ENCODE results near the gene NCK1. TPM values are rescaled to one million over a fixed set of nuclear protein-coding genes. Genes with fewer than 3 reads are reported as not detected.

NCK1 gene
- total and polyA plus RNA-seq, 2 donors (not counting 1 experiment from before 2014, with no cell fraction given), result 59.5 to 62.7 TPM

DNA sequence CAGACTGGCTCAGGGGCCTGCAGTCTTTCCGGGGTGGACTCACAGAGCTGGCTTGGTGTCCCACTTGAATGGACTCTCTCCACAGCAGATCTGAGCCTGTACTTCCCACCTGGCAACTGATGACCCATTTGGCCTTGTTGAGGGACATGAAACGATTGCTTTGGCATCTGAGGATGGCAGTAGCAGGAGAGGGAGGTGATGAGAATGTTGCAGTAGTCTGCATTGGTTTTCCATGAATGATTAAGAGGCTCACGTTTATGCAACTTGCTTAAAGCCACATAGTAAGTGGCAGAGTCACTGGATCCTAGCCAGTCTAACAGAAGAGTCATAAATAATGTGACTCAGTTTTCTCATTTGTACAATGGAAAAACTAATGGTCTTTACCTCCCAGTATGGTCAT lies 117.7 kb downstream of the NCK1 start:
- no peaks in the 10 kb centered on the region for H3K36me3 ChIP-seq (ENCODE audit: control insufficient read depth, insufficient read depth, low read length)
- H4K20me1 ChIP-seq (ENCODE audit: control insufficient read depth, extremely low read depth, insufficient read depth, low read length), result no peaks in the 10 kb centered on the region
- no peak overlapping the region for H3K4me2 ChIP-seq (ENCODE audit: extremely low read depth, insufficient read depth, low read length)
- TF ChIP-seq, protein P1, sequence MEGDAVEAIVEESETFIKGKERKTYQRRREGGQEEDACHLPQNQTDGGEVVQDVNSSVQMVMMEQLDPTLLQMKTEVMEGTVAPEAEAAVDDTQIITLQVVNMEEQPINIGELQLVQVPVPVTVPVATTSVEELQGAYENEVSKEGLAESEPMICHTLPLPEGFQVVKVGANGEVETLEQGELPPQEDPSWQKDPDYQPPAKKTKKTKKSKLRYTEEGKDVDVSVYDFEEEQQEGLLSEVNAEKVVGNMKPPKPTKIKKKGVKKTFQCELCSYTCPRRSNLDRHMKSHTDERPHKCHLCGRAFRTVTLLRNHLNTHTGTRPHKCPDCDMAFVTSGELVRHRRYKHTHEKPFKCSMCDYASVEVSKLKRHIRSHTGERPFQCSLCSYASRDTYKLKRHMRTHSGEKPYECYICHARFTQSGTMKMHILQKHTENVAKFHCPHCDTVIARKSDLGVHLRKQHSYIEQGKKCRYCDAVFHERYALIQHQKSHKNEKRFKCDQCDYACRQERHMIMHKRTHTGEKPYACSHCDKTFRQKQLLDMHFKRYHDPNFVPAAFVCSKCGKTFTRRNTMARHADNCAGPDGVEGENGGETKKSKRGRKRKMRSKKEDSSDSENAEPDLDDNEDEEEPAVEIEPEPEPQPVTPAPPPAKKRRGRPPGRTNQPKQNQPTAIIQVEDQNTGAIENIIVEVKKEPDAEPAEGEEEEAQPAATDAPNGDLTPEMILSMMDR (conservative IDR thresholded peaks at IDR 0.05 in 1 of 2, IDR thresholded peaks at IDR 0.05 in 1 of 2; ENCODE audit: low read depth in 1 of 2, low read length in 2 of 2), result no peak
- no peak for TF ChIP-seq EZH2 (IDR thresholded peaks at IDR 0.05; ENCODE audit: low read length, missing control alignments)
- no peak overlapping the region for H2AFZ ChIP-seq (ENCODE audit: low read length)
- DNase-seq (ENCODE audit: low read depth in 2 of 2), result peak; percentile 30 to 55
- H3K4me1 ChIP-seq (ENCODE audit: control insufficient read depth, extremely low read depth, insufficient read depth, low read length), result no peaks in the 10 kb centered on the region
- no peaks in the 10 kb centered on the region for H3K79me2 ChIP-seq (ENCODE audit: control insufficient read depth, insufficient read depth, low read length)
- no peaks in the 10 kb centered on the region for H3K9me3 ChIP-seq (ENCODE audit: control insufficient read depth, insufficient read depth, low read depth, low read length)
- no peak overlapping the region for H3K4me3 ChIP-seq (replicated peaks in 1 of 4; ENCODE audit: control extremely low read depth in 1 of 4, insufficient read depth in 1 of 4, low read depth in 3 of 4, low read length in 4 of 4)
- H3K27me3 ChIP-seq (ENCODE audit: control insufficient read depth, insufficient read depth, low read length), result no peaks in the 10 kb centered on the region
- no peak overlapping the region for H3K27ac ChIP-seq (ENCODE audit: insufficient read depth, low read length)
- H3K9ac ChIP-seq (ENCODE audit: insufficient read depth, low read length), result no peak overlapping the region

GRCh38 chr3:136982033-136982432 lies 120.0 kb downstream of the NCK1 start:
- no peaks in the 10 kb centered on the region for H3K27me3 ChIP-seq (ENCODE audit: control insufficient read depth, insufficient read depth, low read length)
- DNase-seq (ENCODE audit: low read depth in 2 of 2), result no peak
- H3K9me3 ChIP-seq (ENCODE audit: control insufficient read depth, insufficient read depth, low read depth, low read length), result no peaks in the 10 kb centered on the region
- TF ChIP-seq EZH2 (IDR thresholded peaks at IDR 0.05; ENCODE audit: low read length, missing control alignments), result no peak
- TF ChIP-seq, protein P1 (conservative IDR thresholded peaks at IDR 0.05 in 1 of 2, IDR thresholded peaks at IDR 0.05 in 1 of 2; ENCODE audit: low read depth in 1 of 2, low read length in 2 of 2), result no peak
- H3K79me2 ChIP-seq (ENCODE audit: control insufficient read depth, insufficient read depth, low read length), result no peaks in the 10 kb centered on the region
- H3K27ac ChIP-seq (ENCODE audit: insufficient read depth, low read length), result no peak overlapping the region
- H4K20me1 ChIP-seq (ENCODE audit: control insufficient read depth, extremely low read depth, insufficient read depth, low read length), result no peaks in the 10 kb centered on the region
- H3K4me3 ChIP-seq (replicated peaks in 1 of 4; ENCODE audit: control extremely low read depth in 1 of 4, insufficient read depth in 1 of 4, low read depth in 3 of 4, low read length in 4 of 4), result no peak overlapping the region
- H3K4me2 ChIP-seq (ENCODE audit: extremely low read depth, insufficient read depth, low read length), result no peak overlapping the region
- no peaks in the 10 kb centered on the region for H3K36me3 ChIP-seq (ENCODE audit: control insufficient read depth, insufficient read depth, low read length)
- H3K4me1 ChIP-seq (ENCODE audit: control insufficient read depth, extremely low read depth, insufficient read depth, low read length), result no peaks in the 10 kb centered on the region
- no peak overlapping the region for H3K9ac ChIP-seq (ENCODE audit: insufficient read depth, low read length)
- H2AFZ ChIP-seq (ENCODE audit: low read length), result no peak overlapping the region

- no peaks in the 10 kb centered on the region for H3K27me3 ChIP-seq (ENCODE audit: control insufficient read depth, insufficient read depth, low read length)
Observed at GRCh38 chr3:136982520-136983138, 120.6 kb downstream of the NCK1 start.

More at GRCh38 chr3:136982520-136983138, 120.6 kb downstream of the NCK1 start:
- no peaks in the 10 kb centered on the region for H4K20me1 ChIP-seq (ENCODE audit: control insufficient read depth, extremely low read depth, insufficient read depth, low read length)
- no peak overlapping the region for H3K27ac ChIP-seq (ENCODE audit: insufficient read depth, low read length)
- H3K4me2 ChIP-seq (ENCODE audit: extremely low read depth, insufficient read depth, low read length), result no peak overlapping the region
- no peaks in the 10 kb centered on the region for H3K36me3 ChIP-seq (ENCODE audit: control insufficient read depth, insufficient read depth, low read length)
- TF ChIP-seq, protein P1 (conservative IDR thresholded peaks at IDR 0.05 in 1 of 2, IDR thresholded peaks at IDR 0.05 in 1 of 2; ENCODE audit: low read depth in 1 of 2, low read length in 2 of 2), result no peak
- no peak for TF ChIP-seq EZH2 (IDR thresholded peaks at IDR 0.05; ENCODE audit: low read length, missing control alignments)
- H3K4me3 ChIP-seq (replicated peaks in 1 of 4; ENCODE audit: control extremely low read depth in 1 of 4, insufficient read depth in 1 of 4, low read depth in 3 of 4, low read length in 4 of 4), result no peak overlapping the region
- no peaks in the 10 kb centered on the region for H3K4me1 ChIP-seq (ENCODE audit: control insufficient read depth, extremely low read depth, insufficient read depth, low read length)
- H2AFZ ChIP-seq (ENCODE audit: low read length), result no peak overlapping the region
- no peak for DNase-seq (ENCODE audit: low read depth in 2 of 2)
- no peak overlapping the region for H3K9ac ChIP-seq (ENCODE audit: insufficient read depth, low read length)
- H3K79me2 ChIP-seq (ENCODE audit: control insufficient read depth, insufficient read depth, low read length), result no peaks in the 10 kb centered on the region
- no peaks in the 10 kb centered on the region for H3K9me3 ChIP-seq (ENCODE audit: control insufficient read depth, insufficient read depth, low read depth, low read length)

Measured in fibroblast of lung (primary cell).